Measurements from ENCODE around the gene CNTN1.
"Not testable (repeated sequence)": the region's sequence is repeated elsewhere in the genome, so short reads cannot be mapped to it uniquely, and the experiment has no call there.

CNTN1 gene

GRCh38 chr12:41081241-41081640, 389.0 kb downstream of the CNTN1 start:
- not testable (repeated sequence) for H3K27ac ChIP-seq (ENCODE audit: low read length, poor library complexity, severe bottlenecking); H4K8ac ChIP-seq (ENCODE audit: low read length); H2BK12ac ChIP-seq (ENCODE audit: low read length in 2 of 2); H3K18ac ChIP-seq (ENCODE audit: low read depth in 1 of 2, low read length in 2 of 2); H3K4me1 ChIP-seq (ENCODE audit: control insufficient read depth, insufficient read depth, low read depth, low read length); H2BK15ac ChIP-seq (ENCODE audit: low read depth, poor library complexity, severe bottlenecking); H3K14ac ChIP-seq (ENCODE audit: low read length in 2 of 2); H3K9ac ChIP-seq (ENCODE audit: low read length); H2AK5ac ChIP-seq (ENCODE audit: low read length, severe bottlenecking); H2BK5ac ChIP-seq (ENCODE audit: low read depth, low read length, poor library complexity, severe bottlenecking); H3K9me3 ChIP-seq (ENCODE audit: control insufficient read depth, low read length); H2BK120ac ChIP-seq (ENCODE audit: low read depth, low read length); DNase-seq; H3K23ac ChIP-seq (ENCODE audit: low read length in 2 of 2); H3K79me1 ChIP-seq (replicated peaks; ENCODE audit: low read length, poor library complexity, severe bottlenecking); H2AFZ ChIP-seq (ENCODE audit: low read depth, low read length); H3K4me2 ChIP-seq (ENCODE audit: low read length, poor library complexity, severe bottlenecking); H3K27me3 ChIP-seq (ENCODE audit: control insufficient read depth in 1 of 2, insufficient read depth in 1 of 2, low read length in 2 of 2); H3K4ac ChIP-seq (ENCODE audit: low read depth in 1 of 2, low read length in 2 of 2); H3K4me3 ChIP-seq (ENCODE audit: insufficient read depth in 1 of 2, low read depth in 1 of 2, low read length in 2 of 2); H3K36me3 ChIP-seq (ENCODE audit: control insufficient read depth in 1 of 2, insufficient read depth in 2 of 2, low read depth in 1 of 2, low read length in 2 of 2); H4K91ac ChIP-seq (ENCODE audit: low read length)
- 53% methylated on average over 1 of the region's 1 CpG for WGBS

GRCh38 chr12:41089438-41089837, 397.2 kb downstream of the CNTN1 start:
- no peak overlapping the region for H2AK5ac ChIP-seq (ENCODE audit: low read length, severe bottlenecking)
- no peaks in the 10 kb centered on the region for H3K27me3 ChIP-seq (ENCODE audit: control insufficient read depth in 1 of 2, insufficient read depth in 1 of 2, low read length in 2 of 2)
- H3K9me3 ChIP-seq (ENCODE audit: control insufficient read depth, low read length): no peaks in the 10 kb centered on the region
- no peak overlapping the region for H3K4me3 ChIP-seq (ENCODE audit: insufficient read depth in 1 of 2, low read depth in 1 of 2, low read length in 2 of 2)
- no peak overlapping the region for H2BK5ac ChIP-seq (ENCODE audit: low read depth, low read length, poor library complexity, severe bottlenecking)
- no peak overlapping the region for H3K18ac ChIP-seq (ENCODE audit: low read depth in 1 of 2, low read length in 2 of 2)
- no peak overlapping the region for H2AFZ ChIP-seq (ENCODE audit: low read depth, low read length)
- no peak overlapping the region for H3K4me2 ChIP-seq (ENCODE audit: low read length, poor library complexity, severe bottlenecking)
- H2BK15ac ChIP-seq (ENCODE audit: low read depth, poor library complexity, severe bottlenecking): no peak overlapping the region
- H3K9ac ChIP-seq (ENCODE audit: low read length): no peak overlapping the region
- no peaks in the 10 kb centered on the region for H3K36me3 ChIP-seq (ENCODE audit: control insufficient read depth in 1 of 2, insufficient read depth in 2 of 2, low read depth in 1 of 2, low read length in 2 of 2)
- no peak overlapping the region for H2BK120ac ChIP-seq (ENCODE audit: low read depth, low read length)
- no peak overlapping the region for H3K4ac ChIP-seq (ENCODE audit: low read depth in 1 of 2, low read length in 2 of 2)
- no peak for DNase-seq
- no peaks in the 10 kb centered on the region for H3K79me1 ChIP-seq (replicated peaks; ENCODE audit: low read length, poor library complexity, severe bottlenecking)
- no peak overlapping the region for H2BK12ac ChIP-seq (ENCODE audit: low read length in 2 of 2)
- no peaks in the 10 kb centered on the region for H3K4me1 ChIP-seq (ENCODE audit: control insufficient read depth, insufficient read depth, low read depth, low read length)
- H3K14ac ChIP-seq (ENCODE audit: low read length in 2 of 2): no peak overlapping the region
- no peak overlapping the region for H3K23ac ChIP-seq (ENCODE audit: low read length in 2 of 2)
- no CpG with 5 or more reads among the region's 2 CpGs for WGBS
- H4K8ac ChIP-seq (ENCODE audit: low read length): no peak overlapping the region
- no peak overlapping the region for H4K91ac ChIP-seq (ENCODE audit: low read length)
- H3K27ac ChIP-seq (ENCODE audit: low read length, poor library complexity, severe bottlenecking): no peak overlapping the region

- Histone ChIP-seq H3K4me2 (ENCODE audit: low read length, poor library complexity, severe bottlenecking) (no peak overlapping the region), H2BK120ac (ENCODE audit: low read depth, low read length) (no peak overlapping the region), H2AK5ac (ENCODE audit: low read length, severe bottlenecking) (no peak overlapping the region), H3K9ac (ENCODE audit: low read length) (no peak overlapping the region), H3K79me1 (replicated peaks; ENCODE audit: low read length, poor library complexity, severe bottlenecking) (no peaks in the 10 kb centered on the region), H3K14ac (ENCODE audit: low read length in 2 of 2) (no peak overlapping the region), H3K36me3 (ENCODE audit: control insufficient read depth in 1 of 2, insufficient read depth in 2 of 2, low read depth in 1 of 2, low read length in 2 of 2) (no peaks in the 10 kb centered on the region), H4K91ac (ENCODE audit: low read length) (no peak overlapping the region), H4K8ac (ENCODE audit: low read length) (no peak overlapping the region), H2BK15ac (ENCODE audit: low read depth, poor library complexity, severe bottlenecking) (no peak overlapping the region), H3K4me1 (ENCODE audit: control insufficient read depth, insufficient read depth, low read depth, low read length) (no peaks in the 10 kb centered on the region), H2BK12ac (ENCODE audit: low read length in 2 of 2) (no peak overlapping the region), H3K27ac (ENCODE audit: low read length, poor library complexity, severe bottlenecking) (no peak overlapping the region), H3K18ac (ENCODE audit: low read depth in 1 of 2, low read length in 2 of 2) (no peak overlapping the region), H3K9me3 (ENCODE audit: control insufficient read depth, low read length) (no peaks in the 10 kb centered on the region), H3K23ac (ENCODE audit: low read length in 2 of 2) (no peak overlapping the region), H3K4me3 (ENCODE audit: insufficient read depth in 1 of 2, low read depth in 1 of 2, low read length in 2 of 2) (no peak overlapping the region), H3K27me3 (ENCODE audit: control insufficient read depth in 1 of 2, insufficient read depth in 1 of 2, low read length in 2 of 2) (no peaks in the 10 kb centered on the region), H3K4ac (ENCODE audit: low read depth in 1 of 2, low read length in 2 of 2) (no peak overlapping the region), H2AFZ (ENCODE audit: low read depth, low read length) (no peak overlapping the region), H2BK5ac (ENCODE audit: low read depth, low read length, poor library complexity, severe bottlenecking) (no peak overlapping the region)
- DNase-seq: no peak
- WGBS: no CpG with 5 or more reads among the region's 1 CpG
Observed at GRCh38 chr12:41092115-41092514, 399.9 kb downstream of the CNTN1 start.

- DNase-seq: no peak
- H4K8ac ChIP-seq (ENCODE audit: low read length): no peak overlapping the region
- H3K9ac ChIP-seq (ENCODE audit: low read length): no peak overlapping the region
- no peaks in the 10 kb centered on the region for H3K4me1 ChIP-seq (ENCODE audit: control insufficient read depth, insufficient read depth, low read depth, low read length)
- WGBS: no CpG with 5 or more reads among the region's 1 CpG
- H3K4me3 ChIP-seq (ENCODE audit: insufficient read depth in 1 of 2, low read depth in 1 of 2, low read length in 2 of 2): no peak overlapping the region
- no peak overlapping the region for H3K23ac ChIP-seq (ENCODE audit: low read length in 2 of 2)
- no peaks in the 10 kb centered on the region for H3K36me3 ChIP-seq (ENCODE audit: control insufficient read depth in 1 of 2, insufficient read depth in 2 of 2, low read depth in 1 of 2, low read length in 2 of 2)
- no peak overlapping the region for H3K14ac ChIP-seq (ENCODE audit: low read length in 2 of 2)
- H2BK15ac ChIP-seq (ENCODE audit: low read depth, poor library complexity, severe bottlenecking): no peak overlapping the region
- H3K27me3 ChIP-seq (ENCODE audit: control insufficient read depth in 1 of 2, insufficient read depth in 1 of 2, low read length in 2 of 2): no peaks in the 10 kb centered on the region
- H2BK12ac ChIP-seq (ENCODE audit: low read length in 2 of 2): no peak overlapping the region
- H2AK5ac ChIP-seq (ENCODE audit: low read length, severe bottlenecking): no peak overlapping the region
- H4K91ac ChIP-seq (ENCODE audit: low read length): no peak overlapping the region
- no peaks in the 10 kb centered on the region for H3K79me1 ChIP-seq (replicated peaks; ENCODE audit: low read length, poor library complexity, severe bottlenecking)
- H2BK120ac ChIP-seq (ENCODE audit: low read depth, low read length): no peak overlapping the region
- H3K27ac ChIP-seq (ENCODE audit: low read length, poor library complexity, severe bottlenecking): no peak overlapping the region
- H3K4ac ChIP-seq (ENCODE audit: low read depth in 1 of 2, low read length in 2 of 2): no peak overlapping the region
- H3K18ac ChIP-seq (ENCODE audit: low read depth in 1 of 2, low read length in 2 of 2): no peak overlapping the region
- H3K9me3 ChIP-seq (ENCODE audit: control insufficient read depth, low read length): no peaks in the 10 kb centered on the region
- H2AFZ ChIP-seq (ENCODE audit: low read depth, low read length): no peak overlapping the region
- H3K4me2 ChIP-seq (ENCODE audit: low read length, poor library complexity, severe bottlenecking): no peak overlapping the region
- H2BK5ac ChIP-seq (ENCODE audit: low read depth, low read length, poor library complexity, severe bottlenecking): no peak overlapping the region
Observed at GRCh38 chr12:41096797-41097196, 404.6 kb downstream of the CNTN1 start.

Data from mesenchymal stem cell (in vitro differentiated cells and primary cell).